NCI-H2081 treated with DMSO at 0.1 percent for 48 hours (cell line): ENCODE data around the gene DYRK1A.

Experiments
- DNase-seq: peaks from one replicate; lab custom pipeline; 2025; lab: John Stamatoyannopoulos, UW

Gene DYRK1A

GRCh38 chr21:37550618-37551330 lies 184.2 kb downstream of the DYRK1A start:
- no peak for DNase-seq

DNA sequence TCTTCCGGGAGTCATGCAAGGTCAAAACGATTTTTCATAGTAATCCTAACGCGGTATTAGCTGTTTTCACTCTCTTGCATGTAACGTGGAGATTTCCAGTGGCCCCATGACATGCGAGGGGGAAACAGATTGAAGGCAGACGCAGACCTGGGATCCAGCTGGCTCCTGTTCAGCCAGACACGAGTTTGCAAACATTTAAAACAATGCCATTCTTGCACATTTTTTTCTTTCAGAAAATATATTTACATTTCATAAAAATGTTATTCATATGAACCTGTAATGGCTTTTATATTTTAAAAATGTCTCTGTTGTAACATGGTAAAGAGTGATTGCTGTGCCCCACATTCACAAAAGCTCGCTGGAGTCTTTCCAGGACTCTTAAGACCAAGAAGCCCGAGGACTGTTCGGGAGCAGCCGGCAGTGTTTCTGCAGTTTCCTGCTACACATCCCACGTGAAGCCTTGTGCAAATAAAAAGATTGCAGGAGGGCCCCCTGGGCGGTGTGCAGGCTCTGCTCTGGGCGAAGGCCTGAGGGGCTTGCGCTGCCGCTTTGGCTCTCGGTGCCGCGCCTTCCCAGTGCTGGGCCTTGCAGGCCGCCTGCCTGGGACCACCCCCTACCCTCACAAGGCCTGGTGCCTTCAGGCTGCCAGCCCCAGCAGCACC lies 184.9 kb downstream of the DYRK1A start:
- DNase-seq: peak; percentile 1

GRCh38 chr21:37551993-37552355 lies 185.4 kb downstream of the DYRK1A start:
- DNase-seq: no peak

GRCh38 chr21:37552496-37553029 lies 186.0 kb downstream of the DYRK1A start:
- no peak for DNase-seq

DNA sequence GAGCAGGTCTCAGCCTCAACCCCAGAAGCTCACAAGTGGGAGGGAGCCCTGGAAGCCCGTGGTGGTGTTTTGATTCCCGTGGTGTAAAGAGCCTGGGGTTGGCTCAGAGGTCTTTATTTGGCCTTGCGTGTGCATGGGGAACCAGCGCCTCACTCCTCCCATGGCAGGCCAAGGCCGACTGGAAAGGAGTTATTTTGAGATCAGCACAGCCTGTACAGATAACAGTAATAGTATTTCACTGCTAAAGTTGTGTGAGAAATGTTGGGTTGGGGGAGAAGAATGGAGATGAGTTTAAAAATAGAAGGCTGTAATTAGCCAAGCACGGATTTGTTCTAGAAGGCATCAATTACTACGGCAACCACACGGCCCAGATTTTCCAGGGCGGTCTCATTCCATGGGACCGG lies 186.5 kb downstream of the DYRK1A start:
- no peak for DNase-seq

GRCh38 chr21:37554661-37555379 lies 188.2 kb downstream of the DYRK1A start:
- no peak for DNase-seq

- DNase-seq: no peak
Measured at GRCh38 chr21:37555672-37556261, 189.2 kb downstream of the DYRK1A start.

GRCh38 chr21:37557261-37557950 lies 190.8 kb downstream of the DYRK1A start:
- no peak for DNase-seq

DNA sequence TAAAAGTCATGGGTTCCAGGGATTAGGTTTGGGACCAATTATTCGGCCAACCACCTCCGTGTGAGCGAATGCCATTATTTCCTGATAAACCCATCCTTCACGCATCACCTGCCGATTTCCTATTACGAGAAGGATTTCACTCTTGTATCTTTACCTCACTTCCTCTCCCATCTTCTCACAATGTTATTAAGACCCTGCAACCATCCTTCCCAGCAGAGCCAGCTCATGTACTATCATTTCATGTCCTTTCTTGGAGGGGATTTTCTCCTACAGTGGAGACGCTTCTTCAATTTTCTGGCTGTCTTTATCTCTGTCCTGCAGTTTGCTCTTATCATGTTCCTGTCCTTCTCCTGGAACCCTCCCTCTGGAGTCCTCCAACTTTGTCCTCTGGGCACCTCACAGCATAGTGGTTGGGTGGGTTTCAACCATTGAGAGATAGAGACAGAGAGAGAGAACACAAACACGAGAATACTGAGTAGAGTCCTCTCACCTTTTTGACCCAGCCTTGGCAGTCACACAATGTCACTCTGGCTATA lies 192.2 kb downstream of the DYRK1A start:
- no peak for DNase-seq

- DNase-seq: no peak
Measured at GRCh38 chr21:37560385-37560784, 193.8 kb downstream of the DYRK1A start.

DNA sequence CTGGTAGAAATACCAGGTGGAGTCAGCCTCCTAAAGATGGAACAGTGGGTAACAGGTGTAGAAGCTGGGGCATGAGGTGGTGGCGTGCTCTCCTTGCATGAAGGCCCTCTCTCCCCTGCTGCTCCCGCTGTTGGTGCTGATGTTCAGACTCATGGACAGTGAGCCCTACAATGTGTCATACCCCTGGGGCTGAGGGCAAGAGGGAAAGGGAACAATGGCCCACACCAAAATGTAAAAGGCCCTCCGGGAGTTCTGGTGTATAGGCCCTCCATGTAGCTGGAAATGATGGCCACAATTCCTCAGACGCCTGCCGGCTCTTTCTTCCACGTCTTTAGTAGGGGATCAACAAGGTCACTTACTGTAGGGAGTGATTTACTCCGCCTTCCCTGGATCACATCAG lies 194.9 kb downstream of the DYRK1A start:
- DNase-seq: no peak

- DNase-seq: no peak
Measured at GRCh38 chr21:37561941-37562919, 195.7 kb downstream of the DYRK1A start.

DNA sequence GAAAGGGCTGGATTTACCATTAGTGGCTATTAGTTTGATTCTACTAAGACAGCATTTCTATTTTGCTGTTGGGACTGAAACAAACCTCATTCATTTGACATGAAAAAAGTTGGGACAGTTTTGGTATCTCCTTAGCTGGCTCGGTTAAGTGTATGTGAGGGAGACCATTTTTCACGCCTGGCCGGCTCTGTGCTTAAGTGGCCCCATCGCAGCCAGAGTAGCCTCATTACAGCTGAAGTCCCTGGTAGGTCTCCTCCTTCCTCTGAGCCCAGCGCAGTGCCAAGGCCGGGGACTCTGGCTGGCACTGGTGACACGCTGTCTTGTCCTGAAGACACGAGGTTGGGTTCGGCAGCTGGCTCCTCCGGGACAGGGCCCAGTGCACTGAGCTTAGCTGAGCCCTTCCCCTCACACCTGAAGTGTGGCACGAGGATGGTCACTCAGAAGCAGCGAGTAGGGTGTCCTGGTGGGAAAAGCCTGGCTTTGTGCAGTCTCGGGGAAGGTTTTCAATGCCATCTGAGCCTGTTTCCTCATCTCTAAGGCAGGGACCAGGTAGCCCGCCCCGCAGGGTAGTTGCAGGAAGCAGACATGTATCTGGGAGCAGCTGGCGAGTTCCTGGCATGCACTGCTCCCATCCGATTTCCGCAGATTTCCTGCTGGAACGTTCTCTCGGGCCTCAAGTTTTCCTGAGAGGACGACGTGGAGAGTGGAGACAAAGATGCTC lies 196.5 kb downstream of the DYRK1A start:
- no peak for DNase-seq

DNA sequence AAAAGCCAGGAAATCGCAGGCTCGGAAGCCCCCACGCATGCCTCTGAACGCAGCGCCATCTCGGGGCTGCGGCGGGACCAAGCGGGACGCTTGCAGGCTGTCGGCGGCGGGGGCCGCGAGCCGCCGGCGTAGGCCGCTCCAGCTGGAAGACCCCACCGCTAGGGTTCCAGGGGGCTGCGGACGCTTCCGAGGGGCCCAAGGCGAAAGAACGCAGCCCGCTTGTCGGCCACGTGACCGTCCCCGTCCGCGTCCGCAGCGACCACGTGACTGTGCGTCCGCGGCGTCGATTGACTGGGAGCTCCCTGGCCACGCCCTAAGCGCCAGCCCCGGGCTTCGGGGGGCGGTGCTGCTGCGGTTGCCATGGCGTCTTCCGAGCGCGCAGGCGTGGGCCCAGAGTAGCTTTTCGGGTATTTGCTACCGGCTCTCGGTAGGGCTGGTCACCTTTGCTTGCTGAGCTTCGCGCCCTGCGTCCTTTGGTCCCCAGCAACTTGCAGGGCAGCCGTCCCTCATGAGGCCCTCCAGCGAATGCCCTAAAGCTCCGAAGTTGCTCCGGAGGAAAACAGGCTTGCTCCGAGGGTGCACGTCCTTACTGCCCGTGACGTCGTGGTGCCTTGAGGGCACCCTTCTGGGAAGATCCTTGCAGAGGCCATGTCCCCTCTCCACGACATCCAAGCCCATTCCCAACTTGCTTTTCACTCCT lies 197.2 kb downstream of the DYRK1A start:
- DNase-seq: peak; percentile 62

DNA sequence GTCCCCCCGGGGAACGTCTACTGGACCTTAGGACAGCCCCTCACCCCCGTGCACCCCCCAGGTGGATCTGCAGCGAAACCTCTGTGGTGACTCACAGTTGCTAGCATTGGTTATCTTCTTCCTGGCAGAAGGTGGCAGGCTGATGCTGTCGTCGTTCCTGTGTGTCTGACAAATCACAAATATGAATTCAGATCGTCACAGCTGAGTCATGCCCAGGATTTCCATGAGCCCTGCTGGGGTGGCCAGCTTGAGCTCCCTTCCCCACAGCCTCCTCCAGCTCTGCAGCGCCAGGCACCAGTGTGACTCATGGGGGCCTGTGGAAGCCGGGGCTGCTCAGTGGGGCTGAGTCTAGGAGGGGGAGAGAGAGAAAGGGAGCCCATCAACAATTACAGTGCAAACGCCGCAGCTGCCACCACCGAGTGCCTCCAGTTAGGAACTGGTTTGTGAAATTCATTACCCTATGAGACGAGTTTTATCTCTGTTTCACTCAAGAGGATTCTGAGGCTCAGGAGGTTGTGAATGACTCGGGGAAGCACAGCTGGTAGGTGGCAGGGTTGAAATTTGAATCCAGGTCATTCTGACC lies 197.9 kb downstream of the DYRK1A start:
- peak; percentile 40 for DNase-seq

GRCh38 chr21:37564924-37565529 lies 198.5 kb downstream of the DYRK1A start:
- peak; percentile 0 for DNase-seq

GRCh38 chr21:37565530-37566223 lies 199.1 kb downstream of the DYRK1A start:
- no peak for DNase-seq
